ENCODE measurements around the gene TBC1D22A. TPM values are rescaled to one million over a fixed set of nuclear protein-coding genes. Genes with fewer than 3 reads are reported as not detected.
"Not testable (repeated sequence)": the region's sequence is repeated elsewhere in the genome, so short reads cannot be mapped to it uniquely, and the experiment has no call there.

The TBC1D22A gene
- total and polyA plus RNA-seq, 2 experiments from 2014 or later = 9.6 to 13.3 TPM

DNA sequence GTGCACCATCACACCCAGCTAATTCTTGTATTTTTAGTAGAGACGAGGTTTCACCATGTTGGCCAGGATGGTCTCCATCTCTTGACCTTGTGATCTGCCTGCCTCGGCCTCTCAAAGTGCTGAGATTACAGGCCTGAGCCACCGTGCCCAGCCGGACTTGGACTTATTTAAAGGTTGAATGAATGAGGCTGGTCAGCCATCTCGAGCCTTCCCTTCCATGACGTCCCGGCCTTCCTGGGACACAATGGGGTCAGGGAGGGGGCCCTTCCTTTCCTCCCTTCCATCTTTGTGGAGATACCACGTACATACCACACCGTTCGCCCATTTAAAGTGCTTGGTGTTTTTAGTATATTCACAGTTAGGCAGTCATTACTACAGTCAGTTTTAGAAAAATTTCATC lies 19.8 kb downstream of the TBC1D22A start:
- H3K4me3 Mint-ChIP-seq; H3K9me2 ChIP-seq (ENCODE audit: insufficient read depth); H3K36me3 Mint-ChIP-seq (ENCODE audit: low read depth): not testable (repeated sequence)

DNA sequence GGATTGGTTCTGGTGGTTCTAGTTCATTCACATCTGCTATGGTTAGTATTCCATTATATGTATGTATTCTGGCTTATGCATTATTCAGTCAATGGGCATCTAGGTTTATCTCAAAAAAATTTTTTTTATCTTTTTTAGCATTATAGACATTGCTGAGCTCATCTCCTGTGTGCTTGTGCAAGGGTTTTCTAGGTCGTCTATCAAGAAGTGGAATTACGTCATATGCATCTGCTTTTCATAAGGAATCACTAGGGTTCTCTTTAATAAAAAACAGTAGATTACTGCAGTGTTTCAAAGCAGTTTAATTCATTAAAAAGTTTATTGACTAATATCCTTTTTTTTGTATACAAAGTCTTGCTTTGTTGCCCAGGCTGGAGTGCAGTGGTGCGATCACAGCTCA lies 21.3 kb downstream of the TBC1D22A start:
- H3F3A ChIP-seq (replicated peaks; ENCODE audit: low read depth) = no peaks in the 10 kb centered on the region
- no peaks in the 10 kb centered on the region for H3K4me1 ChIP-seq (ENCODE audit: insufficient read depth)
- H3K36me3 ChIP-seq (ENCODE audit: insufficient read depth) = no peaks in the 10 kb centered on the region
- peaks cover 6% of the 10 kb centered on the region; the same call in 1 of the 2 replicates for H4K20me1 ChIP-seq (replicated peaks; ENCODE audit: insufficient read depth)
- H3K27me3 ChIP-seq (ENCODE audit: insufficient read depth) = no peaks in the 10 kb centered on the region
- peaks cover 79% of the 10 kb centered on the region for H3K79me2 ChIP-seq (replicated peaks; ENCODE audit: insufficient read depth)
- DNase-seq (ENCODE audit: low spot score) (no peak), ATAC-seq (no peak)
- no peaks in the 10 kb centered on the region for H3K9me2 ChIP-seq (ENCODE audit: insufficient read depth)
- H3K27ac ChIP-seq (ENCODE audit: low read depth) = no peak overlapping the region
- no peak overlapping the region for H3K4me3 Mint-ChIP-seq
- H3K36me3 Mint-ChIP-seq (ENCODE audit: low read depth) = no peaks in the 10 kb centered on the region
- TF ChIP-seq ZNF331 (CRISPR knock-in tag; IDR thresholded peaks at IDR 0.05; ENCODE audit: low read depth) = no peak
- no peaks in the 10 kb centered on the region for H3K9me3 Mint-ChIP-seq
- H2AFZ ChIP-seq = no peak overlapping the region
- H3K4me3 ChIP-seq = no peak overlapping the region
- no peak overlapping the region for H3K4me2 ChIP-seq
- H3K27ac Mint-ChIP-seq = no peak overlapping the region
- H3K4me1 Mint-ChIP-seq = no peaks in the 10 kb centered on the region
- H3K27me3 Mint-ChIP-seq (ENCODE audit: insufficient read depth, low read depth, poor library complexity) = no peaks in the 10 kb centered on the region

More for the DNA sequence above, 19.8 kb downstream of the TBC1D22A start:
- not testable (repeated sequence) for H3K4me1 ChIP-seq (ENCODE audit: insufficient read depth); H3K4me2 ChIP-seq; ATAC-seq; H3K4me3 ChIP-seq; H3K36me3 ChIP-seq (ENCODE audit: insufficient read depth); H3K27ac ChIP-seq (ENCODE audit: low read depth); H3K9me3 Mint-ChIP-seq; H3K27me3 ChIP-seq (ENCODE audit: insufficient read depth); H3K27me3 Mint-ChIP-seq (ENCODE audit: insufficient read depth, low read depth, poor library complexity); H2AFZ ChIP-seq; H4K20me1 ChIP-seq (replicated peaks; ENCODE audit: insufficient read depth); H3K4me1 Mint-ChIP-seq; H3F3A ChIP-seq (replicated peaks; ENCODE audit: low read depth); DNase-seq (ENCODE audit: low spot score); H3K27ac Mint-ChIP-seq
- H3K79me2 ChIP-seq (replicated peaks; ENCODE audit: insufficient read depth) = peaks cover 90% of the 10 kb centered on the region

DNA sequence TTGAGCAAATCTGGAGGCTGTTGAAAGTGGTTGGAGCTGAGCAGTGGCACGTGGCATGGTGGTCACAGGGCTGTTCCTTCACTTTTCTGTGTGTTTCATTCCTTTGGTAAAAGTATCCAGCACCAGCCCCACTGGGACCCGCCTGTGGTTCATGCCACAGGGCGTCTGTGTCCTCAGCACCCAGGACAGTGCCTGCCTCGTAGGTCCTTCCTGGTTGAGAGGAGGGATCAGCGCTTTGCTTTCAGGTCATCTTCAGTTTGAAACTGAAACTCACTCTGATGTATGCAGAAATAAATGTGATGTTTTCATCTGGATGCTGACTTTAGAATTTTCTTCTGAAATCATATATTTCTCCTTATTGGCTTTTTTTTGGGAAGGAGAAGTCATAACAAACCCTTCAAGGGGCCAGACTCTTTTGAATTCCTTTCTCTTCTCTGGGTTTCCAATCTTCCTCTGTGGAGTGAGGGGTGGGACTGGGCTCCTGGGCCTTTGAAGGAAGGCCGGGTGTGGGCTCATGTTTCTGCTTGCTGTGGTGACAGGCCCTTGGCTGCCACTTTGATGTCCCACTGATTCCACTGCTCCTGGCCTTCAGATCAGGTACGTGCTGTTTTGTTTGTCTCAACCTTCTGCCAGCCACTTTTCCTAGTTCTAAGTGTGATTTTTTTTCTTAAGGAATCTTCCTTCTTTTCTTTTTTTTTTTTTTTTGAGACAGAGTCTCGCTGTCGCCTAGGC lies 26.2 kb downstream of the TBC1D22A start:
- DNase-seq (ENCODE audit: low spot score) (no peak), ATAC-seq (peak; percentile 46; the same call in 2 of the 3 replicates)
- H2AFZ ChIP-seq = no peak overlapping the region
- no peaks in the 10 kb centered on the region for H3K27me3 ChIP-seq (ENCODE audit: insufficient read depth)
- H4K20me1 ChIP-seq (replicated peaks; ENCODE audit: insufficient read depth) = peaks cover 10% of the 10 kb centered on the region; the same call in 1 of the 2 replicates
- no peaks in the 10 kb centered on the region for H3F3A ChIP-seq (replicated peaks; ENCODE audit: low read depth)
- peaks cover 2% of the 10 kb centered on the region for H3K27me3 Mint-ChIP-seq (ENCODE audit: insufficient read depth, low read depth, poor library complexity)
- H3K4me3 ChIP-seq = no peak overlapping the region
- TF ChIP-seq, protein P1, sequence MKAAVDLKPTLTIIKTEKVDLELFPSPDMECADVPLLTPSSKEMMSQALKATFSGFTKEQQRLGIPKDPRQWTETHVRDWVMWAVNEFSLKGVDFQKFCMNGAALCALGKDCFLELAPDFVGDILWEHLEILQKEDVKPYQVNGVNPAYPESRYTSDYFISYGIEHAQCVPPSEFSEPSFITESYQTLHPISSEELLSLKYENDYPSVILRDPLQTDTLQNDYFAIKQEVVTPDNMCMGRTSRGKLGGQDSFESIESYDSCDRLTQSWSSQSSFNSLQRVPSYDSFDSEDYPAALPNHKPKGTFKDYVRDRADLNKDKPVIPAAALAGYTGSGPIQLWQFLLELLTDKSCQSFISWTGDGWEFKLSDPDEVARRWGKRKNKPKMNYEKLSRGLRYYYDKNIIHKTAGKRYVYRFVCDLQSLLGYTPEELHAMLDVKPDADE (IDR thresholded peaks at IDR 0.05) = no peak
- no peak for TF ChIP-seq ZNF331 (CRISPR knock-in tag; IDR thresholded peaks at IDR 0.05; ENCODE audit: low read depth)
- TF ChIP-seq JUNB (IDR thresholded peaks at IDR 0.05; ENCODE audit: unreplicated experiment) = no peak
- TF ChIP-seq, protein P2, sequence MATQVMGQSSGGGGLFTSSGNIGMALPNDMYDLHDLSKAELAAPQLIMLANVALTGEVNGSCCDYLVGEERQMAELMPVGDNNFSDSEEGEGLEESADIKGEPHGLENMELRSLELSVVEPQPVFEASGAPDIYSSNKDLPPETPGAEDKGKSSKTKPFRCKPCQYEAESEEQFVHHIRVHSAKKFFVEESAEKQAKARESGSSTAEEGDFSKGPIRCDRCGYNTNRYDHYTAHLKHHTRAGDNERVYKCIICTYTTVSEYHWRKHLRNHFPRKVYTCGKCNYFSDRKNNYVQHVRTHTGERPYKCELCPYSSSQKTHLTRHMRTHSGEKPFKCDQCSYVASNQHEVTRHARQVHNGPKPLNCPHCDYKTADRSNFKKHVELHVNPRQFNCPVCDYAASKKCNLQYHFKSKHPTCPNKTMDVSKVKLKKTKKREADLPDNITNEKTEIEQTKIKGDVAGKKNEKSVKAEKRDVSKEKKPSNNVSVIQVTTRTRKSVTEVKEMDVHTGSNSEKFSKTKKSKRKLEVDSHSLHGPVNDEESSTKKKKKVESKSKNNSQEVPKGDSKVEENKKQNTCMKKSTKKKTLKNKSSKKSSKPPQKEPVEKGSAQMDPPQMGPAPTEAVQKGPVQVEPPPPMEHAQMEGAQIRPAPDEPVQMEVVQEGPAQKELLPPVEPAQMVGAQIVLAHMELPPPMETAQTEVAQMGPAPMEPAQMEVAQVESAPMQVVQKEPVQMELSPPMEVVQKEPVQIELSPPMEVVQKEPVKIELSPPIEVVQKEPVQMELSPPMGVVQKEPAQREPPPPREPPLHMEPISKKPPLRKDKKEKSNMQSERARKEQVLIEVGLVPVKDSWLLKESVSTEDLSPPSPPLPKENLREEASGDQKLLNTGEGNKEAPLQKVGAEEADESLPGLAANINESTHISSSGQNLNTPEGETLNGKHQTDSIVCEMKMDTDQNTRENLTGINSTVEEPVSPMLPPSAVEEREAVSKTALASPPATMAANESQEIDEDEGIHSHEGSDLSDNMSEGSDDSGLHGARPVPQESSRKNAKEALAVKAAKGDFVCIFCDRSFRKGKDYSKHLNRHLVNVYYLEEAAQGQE (IDR thresholded peaks at IDR 0.05; ENCODE audit: unreplicated experiment) = peak; percentile 52
- H3K9me2 ChIP-seq (ENCODE audit: insufficient read depth) = no peaks in the 10 kb centered on the region
- H3K4me1 ChIP-seq (ENCODE audit: insufficient read depth) = no peaks in the 10 kb centered on the region
- H3K4me1 Mint-ChIP-seq = no peaks in the 10 kb centered on the region
- H3K4me2 ChIP-seq = no peak overlapping the region
- H3K79me2 ChIP-seq (replicated peaks; ENCODE audit: insufficient read depth) = peaks cover 63% of the 10 kb centered on the region
- H3K36me3 ChIP-seq (ENCODE audit: insufficient read depth) = no peaks in the 10 kb centered on the region
- no peak overlapping the region for H3K27ac Mint-ChIP-seq
- no peaks in the 10 kb centered on the region for H3K9me3 Mint-ChIP-seq
- no peak overlapping the region for H3K4me3 Mint-ChIP-seq
- no peak overlapping the region for H3K27ac ChIP-seq (ENCODE audit: low read depth)
- H3K36me3 Mint-ChIP-seq (ENCODE audit: low read depth) = no peaks in the 10 kb centered on the region
